CD4-positive, alpha-beta T cell treated with Interleukin-15 for 4 hours (primary cell): ENCODE results near the gene CLSTN2.

ENCODE experiments used
- DNase-seq: peaks from one replicate; pipeline ENCODE4 v3.0.0-alpha.2; 2020; ENCODE audit warnings: low spot score

Gene CLSTN2

DNA sequence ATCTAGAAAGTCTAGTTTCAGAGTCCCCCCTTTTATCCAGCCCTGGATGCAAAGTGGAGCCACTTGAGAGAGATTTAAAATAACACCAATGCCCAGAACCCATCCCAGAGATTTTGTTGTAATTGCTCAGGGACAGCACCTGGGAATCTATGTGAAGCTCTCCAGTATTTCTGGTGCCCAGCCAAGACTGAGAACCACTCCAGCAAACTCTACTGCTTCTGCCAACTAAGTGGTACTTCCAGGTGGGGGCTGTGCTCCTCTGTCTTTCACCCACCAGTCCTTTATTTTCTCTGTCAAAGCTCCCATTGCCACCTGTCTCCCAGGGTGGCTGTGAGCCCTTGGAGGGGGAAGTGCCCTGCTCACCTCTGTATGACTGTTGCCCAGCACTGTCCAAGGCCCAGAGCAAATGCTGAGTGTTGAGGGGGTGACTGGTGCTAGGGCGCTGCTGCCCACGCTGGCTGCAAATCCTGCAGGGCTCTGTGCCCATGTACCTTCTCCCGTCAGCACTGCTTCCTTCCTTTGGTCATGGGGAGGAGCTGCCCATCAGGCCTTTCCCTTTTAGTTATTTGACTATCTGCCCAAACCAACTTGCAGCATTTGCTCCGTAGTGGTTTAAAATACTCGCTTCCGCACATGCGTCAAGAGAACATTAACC is 9.4 kb downstream of the CLSTN2 start:
- DNase-seq, result no peak

DNA sequence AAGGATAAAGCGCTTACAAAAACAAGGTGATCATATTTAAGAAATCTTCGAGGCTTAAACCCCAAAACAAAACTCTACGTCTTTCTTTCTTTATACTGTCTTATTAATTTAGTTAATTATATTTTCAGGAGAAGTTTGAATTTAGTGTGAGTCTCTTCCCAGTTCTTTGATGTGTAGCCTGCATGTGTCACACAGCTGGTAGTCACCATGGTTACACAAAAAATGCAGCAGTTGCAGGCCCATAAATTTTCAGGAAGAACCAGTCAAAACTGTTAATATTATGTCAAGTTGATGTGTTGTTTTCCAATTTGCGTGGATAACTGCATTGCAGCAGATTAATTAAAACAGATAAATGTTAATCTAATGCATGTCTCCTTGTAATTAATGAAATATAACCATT is 10.4 kb downstream of the CLSTN2 start:
- no peak for DNase-seq

DNA sequence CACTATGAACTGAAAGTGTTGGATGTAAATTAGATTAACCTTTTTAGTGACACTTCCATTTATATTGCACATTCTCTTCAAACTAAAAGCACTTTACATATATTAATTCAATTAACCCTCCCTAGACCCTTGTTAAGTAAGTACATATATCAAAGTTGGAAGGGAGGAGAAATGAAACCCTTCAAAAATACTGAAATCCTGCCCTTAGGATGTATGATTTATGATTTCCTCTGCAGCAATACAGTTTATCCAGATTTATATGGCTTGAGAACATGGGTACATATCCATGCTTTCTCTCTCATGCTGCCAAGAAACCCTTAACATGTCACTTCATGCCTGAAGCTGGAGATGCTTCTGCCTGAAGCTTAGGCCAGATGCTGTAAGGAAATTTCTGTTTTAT is 11.0 kb downstream of the CLSTN2 start:
- no peak for DNase-seq

DNA sequence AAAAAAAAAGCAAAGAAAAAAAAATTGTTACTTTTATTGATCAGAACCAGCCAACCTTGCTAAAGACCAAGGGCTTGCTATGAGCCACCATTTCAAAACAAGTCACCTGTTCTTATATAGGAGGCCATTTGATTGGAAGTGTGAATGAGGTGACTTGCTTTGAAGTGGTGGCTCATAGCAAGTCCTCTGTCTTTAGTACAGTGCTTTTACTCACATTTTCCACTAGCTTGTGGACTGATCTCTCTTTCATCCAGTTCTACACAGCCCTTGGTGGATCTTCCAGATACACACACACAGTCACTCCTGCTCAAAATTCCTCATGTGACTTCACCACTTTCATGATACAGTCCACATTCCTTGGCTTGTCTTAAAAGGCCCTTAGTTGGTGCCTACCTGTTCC is 13.5 kb downstream of the CLSTN2 start:
- no peak for DNase-seq

DNA sequence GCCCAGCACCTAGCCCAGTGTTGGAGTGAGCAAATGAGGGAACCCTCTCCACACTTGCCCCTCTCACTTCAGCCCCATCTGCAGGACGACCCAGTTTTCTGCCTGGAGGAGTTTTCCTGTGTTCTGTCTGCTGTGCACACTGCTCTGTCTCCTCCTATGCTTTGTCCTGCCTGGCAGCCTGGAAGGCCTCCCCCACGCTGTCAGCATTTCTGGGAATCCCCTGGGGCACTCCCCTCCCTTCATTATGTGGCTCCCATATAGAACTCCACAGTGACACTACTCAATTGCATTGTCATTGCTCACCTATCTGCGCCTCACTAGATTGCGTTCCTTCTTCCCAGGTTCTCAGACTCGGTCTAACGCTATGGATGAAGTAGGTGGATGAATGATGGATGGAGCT is 13.9 kb downstream of the CLSTN2 start:
- no peak for DNase-seq

DNA sequence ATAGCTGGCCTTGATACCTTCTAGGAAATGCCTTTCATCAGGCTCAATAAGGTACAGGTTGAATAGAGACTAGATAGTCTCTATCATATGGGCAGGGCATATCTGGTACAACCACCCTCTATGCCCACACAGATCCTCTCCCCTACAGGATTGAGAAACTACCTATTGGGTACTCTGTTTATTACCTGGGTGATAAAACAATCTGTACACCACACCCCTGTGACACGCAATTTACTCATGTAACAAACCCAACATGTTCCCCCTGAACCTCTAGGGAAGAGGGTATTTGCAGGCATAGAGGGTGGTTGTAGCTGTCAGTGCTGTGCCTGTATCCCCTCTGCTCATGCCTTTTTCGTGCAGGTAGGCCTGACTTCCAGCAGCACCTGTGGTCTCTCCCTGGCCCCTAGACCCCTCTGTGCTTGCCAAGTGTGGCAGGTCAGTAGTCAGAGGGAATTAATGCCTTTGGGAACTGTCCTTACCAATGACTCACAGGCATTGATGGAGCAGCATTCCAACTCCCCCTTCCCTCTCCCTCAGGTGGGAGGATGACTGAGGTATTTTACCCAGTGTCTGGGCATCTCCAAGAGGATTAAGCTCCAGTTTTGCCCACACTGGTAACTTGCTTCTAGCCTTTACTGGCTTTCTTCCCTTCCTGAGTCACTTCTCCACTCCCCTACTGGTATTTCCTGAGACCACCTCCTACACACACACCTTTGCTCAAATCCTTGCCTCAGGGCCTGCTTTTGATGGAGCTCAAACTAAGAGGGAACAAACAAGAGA is 18.3 kb downstream of the CLSTN2 start:
- no peak for DNase-seq

DNA sequence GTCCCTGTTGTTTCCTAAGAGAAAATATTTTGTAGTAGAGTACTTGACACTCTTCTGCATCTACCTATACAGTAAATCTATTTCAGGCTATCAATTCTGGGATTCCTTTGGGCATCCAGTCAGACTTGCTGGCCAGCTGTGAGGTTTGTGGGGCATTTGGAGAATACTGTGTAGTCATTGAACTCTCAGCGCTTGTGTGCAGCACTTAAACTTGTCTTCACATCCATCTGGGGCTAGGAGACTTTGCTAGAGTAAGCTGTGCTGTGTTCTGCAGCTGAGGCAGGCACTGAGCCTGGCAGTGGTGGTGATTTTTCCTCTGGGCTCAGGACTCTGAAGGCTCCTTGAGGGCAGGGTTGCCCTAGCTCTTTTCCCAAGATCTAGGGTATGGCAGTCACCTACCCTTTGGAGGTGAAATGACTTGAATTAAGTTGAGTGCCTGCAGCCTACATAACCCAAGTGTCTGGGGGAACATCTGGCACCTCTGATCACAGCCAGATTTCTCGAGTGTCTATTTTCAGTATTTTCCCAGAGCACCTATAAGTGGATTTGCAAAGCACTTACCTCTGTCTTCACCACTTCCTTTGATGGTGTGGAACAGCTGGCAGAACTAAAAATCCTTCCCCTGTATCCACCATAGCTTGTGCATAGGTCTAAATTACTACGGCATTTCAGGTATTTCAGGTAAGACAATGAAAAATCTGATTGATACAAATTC is 19.3 kb downstream of the CLSTN2 start:
- DNase-seq, result no peak

DNA sequence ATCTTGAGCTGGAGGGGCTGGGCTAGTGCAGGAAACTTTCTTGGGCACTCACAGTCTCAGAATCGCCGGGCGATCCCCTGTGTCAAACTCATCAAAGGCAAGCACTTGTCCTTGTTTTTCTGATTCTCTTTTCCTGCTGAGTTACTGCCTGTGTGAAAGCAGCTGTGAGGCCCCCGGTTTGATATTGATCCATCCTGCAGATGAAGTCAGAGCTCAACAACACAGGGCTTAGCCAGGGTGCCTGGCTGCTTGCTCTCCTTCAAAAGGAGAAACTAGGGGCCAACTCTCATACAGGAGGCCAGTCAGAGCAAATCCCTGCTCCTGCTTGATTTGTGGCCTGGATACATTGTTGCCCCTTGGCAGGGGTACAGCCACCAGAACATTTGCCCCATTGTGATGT is 22.9 kb downstream of the CLSTN2 start:
- DNase-seq, result no peak

DNA sequence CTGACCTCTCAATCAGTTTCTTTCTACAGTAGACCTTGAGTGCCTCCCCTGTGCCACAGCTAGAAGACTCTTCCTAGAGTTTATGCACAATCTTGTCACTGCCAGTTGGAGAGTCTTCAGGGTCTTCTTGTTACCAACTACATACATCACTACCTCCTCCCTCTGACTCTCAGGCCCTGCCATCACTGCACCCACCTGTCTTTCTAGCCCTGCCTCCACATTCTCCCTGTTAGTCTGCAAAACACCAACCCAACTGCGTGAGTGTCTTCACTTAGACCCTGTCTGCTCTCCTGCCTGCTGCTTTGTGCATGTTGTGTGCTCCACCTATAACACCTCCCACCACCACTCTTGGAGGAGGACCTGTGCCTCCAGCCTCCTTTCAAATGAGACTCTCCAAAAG is 34.4 kb downstream of the CLSTN2 start:
- DNase-seq, result no peak

DNA sequence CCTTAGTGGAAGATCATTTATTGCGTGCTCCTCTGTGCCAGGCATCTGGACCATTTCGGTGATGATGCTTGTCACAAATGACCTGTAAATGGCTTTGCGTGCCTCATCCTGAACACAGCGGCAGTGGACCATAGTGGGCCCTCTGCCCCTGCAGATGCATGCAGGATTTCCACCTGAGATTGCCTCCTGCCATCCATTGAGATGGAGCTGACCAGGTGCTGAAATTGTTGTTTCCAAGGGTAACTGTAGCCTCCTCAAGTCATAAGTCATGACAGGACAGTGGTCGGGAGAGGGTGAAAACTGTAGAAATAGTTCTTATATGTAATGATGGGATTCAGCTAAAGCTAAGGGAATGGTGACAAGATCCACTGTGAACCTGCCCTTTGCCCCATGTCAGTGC is 35.5 kb downstream of the CLSTN2 start:
- no peak for DNase-seq

DNA sequence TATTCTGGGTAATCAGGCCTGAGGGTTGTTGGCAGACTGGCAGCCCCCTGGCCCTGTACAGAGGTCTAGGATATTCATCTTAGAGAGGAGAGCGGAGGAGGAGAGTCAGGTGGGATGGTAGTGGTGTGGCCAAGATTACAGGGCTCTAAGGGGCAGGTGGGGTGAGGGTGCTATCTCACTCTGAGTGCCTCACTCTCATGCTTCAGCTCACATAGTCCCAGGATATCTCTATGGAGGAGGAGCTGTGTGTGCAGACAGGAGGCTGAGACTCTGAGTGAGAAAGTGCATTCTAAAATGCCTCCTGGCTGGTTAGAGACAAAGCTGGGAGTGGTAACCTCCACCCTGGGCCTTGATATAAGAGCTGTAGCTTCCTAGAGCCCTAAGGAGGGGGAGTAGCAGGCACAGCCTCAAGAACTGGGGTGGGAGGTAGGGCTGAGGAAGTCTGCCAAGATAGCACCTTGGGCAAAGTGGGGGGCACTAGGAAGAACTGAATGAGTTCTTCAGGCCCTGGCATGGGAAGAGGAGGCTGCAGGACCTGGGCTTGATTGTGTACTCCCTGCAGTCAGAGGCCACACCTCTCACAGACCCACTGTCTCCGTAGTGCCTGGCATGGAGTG is 39.9 kb downstream of the CLSTN2 start:
- DNase-seq, result no peak

DNA sequence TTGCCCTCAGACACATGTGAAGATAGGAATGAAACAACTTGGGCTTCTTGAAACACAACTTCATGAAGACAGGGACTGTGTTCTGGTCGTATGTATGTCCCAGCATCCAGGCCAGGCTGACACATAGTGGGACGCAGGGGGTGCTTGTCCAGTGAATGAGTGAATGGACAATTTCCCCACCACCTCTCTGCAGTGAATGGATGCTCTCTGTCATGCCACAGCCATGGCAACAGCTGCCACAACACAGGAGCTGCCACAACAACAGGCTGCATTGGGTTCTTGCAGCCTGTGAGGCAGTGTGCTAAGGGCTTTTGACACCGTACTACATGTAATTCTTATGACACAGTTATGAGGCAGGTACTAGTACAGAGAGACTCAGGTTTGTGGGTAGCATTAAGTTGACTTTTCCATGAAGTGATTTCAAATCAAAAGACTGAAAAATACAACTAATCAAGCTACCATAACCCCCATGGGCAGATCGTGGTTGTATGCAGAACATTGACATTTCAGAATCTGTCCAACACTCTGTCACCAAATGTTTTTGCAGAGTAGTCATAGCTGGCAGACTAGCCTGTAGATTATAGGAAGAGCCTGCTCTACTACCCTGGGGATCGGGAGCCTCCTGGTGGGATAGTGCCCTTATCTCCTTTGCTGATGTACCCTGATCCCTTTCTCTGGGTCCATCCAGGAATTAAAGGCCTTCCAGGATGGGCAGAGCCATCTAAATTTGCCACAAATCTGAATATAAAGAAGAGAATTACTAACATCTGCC is 40.8 kb downstream of the CLSTN2 start:
- no peak for DNase-seq

DNA sequence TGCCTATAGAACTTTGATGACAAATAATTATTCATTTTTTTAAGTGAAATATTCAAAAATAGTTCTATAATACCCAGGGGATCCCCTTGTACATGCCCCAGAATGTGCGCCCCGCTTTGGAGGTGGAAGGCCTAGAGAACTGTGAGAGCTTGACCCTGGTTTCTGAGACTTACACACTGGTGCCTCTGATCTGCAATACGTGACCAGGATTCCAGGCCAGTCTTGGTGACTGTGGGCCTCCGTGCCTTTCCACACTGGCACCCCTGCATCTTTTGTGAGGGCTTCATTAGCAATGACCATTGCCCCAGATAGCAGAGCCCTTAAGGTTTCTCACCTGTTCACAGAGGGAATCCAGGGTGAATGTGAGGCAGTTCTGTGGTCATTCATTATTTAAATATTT is 44.0 kb downstream of the CLSTN2 start:
- no peak for DNase-seq

DNA sequence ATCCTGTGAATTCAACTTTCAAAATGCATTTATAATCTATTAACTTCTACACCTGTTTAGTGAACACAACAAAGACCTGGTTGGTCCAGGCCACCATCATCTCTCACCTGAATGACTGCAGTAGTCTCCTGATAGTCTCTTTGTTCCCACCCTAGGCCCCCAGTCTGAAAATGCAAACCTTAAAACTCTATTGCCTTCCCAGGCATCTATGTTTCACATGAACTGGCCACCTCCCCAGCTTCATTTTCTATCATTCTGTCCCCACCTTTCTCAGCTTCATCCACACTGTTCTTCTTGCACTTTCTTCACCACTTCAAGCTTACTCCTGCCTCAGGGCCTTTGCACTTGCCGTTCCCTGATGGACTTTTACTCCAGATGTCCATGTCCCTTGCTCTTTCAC is 45.0 kb downstream of the CLSTN2 start:
- no peak for DNase-seq

DNA sequence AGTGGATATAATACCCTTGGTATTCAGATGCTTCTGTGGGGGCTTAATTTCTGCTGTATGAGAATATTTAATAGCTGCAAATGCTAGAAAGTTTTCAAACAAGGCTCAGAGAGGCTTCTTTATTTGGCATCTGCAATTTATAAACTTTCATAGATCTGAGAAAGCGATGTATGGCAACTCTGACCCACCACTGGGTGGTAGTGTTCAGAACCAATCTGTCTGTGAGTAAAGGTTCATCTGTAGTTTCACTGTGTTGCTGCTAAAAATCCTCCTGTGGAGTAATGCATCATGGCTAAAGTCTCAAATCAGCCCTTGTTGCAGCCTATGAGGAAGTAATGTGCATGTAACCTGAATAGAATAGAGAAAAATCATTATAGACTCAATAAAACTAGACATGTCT is 47.4 kb downstream of the CLSTN2 start:
- no peak for DNase-seq

DNA sequence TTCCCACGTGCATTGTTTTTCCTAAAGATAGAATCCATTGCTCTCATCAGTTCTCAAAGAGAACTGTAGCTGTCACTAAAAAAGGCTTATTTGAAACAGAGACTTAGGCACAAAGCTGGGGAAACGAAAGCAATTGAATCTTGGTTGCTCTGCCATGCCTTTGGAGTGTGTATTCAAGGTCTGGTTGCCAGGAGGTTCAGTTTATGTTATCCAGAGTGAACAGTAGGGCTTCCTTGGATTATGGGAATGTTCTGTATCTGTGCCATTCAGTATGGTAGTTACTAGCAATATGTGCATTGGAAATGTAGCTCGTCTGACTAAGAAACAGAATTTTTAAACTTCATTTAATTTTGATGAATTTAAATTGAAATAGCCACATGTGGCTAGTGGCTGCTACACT is 50.6 kb downstream of the CLSTN2 start:
- DNase-seq, result no peak

DNA sequence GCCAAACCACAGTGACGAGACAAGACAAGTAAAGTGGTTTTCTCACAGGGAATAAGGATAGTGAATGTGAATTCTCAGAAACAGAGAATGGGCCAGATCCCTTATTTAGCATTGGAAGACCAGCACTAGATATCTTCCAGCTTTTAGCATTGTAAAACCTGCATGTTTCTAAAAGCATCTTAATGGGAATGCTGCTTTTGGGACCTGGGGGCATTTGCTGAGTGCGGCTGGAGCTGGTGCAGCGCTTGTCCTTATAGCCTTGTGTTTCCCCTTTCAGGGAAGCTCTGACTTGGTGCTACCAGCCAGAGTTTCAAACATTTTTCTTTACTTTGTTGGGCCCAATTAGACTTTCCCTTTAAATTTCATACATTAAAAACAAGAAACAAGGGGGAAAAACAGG is 52.9 kb downstream of the CLSTN2 start:
- DNase-seq, result no peak

DNA sequence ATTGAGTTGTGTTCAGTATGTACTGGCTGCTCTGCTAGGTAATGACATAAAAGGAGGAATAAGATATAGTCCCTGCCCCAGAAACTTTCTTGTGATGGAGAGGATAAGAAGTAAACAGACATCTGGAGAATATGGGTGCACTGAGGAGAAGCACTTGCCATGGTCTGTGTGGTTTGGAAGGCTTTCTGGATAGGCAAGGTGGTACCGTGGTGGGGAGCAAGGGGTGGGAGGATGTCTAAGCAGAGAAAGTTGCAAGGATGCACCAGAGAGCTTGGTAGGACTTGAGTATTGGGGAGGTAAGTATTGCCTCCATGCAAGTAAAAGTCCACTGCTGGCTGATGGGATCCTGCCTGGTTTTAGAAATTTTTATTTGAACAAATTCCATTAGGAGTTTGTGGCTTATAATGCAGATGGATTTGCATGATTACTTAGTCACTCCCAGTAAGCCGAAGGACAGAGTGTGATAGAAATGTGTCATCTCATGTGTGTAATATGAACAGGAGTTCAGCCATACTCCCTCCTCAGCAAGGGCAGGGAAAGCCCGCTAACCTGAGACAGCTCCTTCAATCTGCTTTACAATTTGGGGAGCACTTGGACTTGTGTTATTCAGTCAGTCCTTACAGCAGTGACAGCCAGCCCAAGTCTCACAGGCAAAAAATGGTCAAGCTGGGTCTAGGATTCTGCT is 53.6 kb downstream of the CLSTN2 start:
- DNase-seq, result no peak

DNA sequence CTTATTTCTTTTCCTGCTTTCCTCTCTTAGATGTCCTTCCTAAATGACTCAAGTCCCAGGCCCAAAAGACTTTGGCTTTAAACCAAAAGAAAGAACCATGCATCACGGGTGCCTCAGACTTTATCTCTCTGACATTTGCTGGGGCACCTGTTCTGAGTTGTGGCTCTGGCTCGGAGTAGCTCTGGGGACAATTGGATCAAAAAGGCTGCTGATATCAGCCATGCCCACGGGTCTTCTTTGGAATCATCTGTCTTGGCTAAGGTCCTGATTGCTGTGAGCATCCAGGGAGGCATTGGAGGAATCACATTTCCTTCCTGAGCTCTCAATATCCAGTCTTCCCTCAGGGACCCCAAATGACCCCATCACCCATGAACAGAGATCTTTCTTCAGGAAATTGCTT is 59.9 kb downstream of the CLSTN2 start:
- DNase-seq, result no peak

DNA sequence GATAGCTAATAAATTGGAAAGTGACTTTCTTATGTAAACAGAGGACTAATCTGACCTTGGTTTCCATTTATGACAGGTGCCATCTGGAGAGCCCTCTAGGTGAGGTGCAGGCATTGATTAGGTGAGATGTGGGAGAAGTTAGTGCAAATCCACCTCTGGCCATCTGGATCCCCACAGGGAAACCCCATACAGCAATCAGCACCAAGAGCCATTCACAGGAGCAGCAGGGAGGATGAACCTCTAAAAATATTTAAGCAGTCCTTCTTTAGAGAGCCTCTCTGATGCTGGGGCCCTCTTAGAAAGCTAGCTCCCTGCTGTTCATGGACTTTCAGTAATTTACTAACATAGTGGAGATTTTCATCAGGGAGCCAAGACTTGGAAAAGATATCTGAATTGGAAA is 69.3 kb downstream of the CLSTN2 start:
- no peak for DNase-seq

DNA sequence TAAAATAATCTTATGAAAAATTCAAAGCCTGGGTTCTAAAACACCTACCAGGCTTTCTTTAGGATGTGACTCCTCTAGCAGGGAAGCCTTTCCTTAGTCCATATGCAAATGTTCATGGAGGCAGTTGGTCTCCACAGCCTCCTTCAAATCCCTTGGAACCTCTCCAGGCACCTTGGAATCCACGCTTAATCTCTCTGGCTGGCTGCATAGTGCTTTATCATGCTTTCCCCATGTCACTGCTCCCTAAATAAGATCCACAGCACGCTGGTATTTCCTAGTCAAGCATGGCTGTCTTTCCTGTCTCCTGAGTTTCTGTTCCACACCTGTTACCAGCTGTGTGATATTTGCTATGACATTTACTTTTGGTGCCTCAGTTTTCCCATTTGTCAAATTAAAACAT is 71.3 kb downstream of the CLSTN2 start:
- no peak for DNase-seq

DNA sequence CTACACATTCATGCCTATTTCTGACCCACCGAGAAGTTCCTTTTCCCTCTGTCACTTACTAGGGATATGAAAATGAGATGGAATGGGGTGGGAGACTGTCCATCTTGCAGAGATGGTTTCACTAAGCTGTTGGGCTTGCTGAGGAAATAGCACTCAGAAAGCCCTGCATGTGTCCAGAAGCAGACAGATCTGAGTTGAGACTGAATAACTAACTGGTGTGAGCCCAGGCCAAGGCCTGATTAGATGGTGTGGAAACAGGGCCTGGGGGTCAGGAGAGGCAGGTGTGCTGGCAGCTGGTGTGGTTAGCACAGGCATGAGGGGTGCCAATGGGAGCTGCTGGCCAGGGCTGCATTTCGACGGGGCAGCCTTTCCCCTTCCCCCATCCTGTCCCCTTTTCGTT is 72.1 kb downstream of the CLSTN2 start:
- DNase-seq, result no peak
